Fibroblast of skin of abdomen (primary cell): Measurements from ENCODE around the gene CDKN1C.

Experiments used
- DNase-seq: peaks from one replicate; pipeline ENCODE4 v3.0.0-alpha.2; 2013

CDKN1C gene

DNA sequence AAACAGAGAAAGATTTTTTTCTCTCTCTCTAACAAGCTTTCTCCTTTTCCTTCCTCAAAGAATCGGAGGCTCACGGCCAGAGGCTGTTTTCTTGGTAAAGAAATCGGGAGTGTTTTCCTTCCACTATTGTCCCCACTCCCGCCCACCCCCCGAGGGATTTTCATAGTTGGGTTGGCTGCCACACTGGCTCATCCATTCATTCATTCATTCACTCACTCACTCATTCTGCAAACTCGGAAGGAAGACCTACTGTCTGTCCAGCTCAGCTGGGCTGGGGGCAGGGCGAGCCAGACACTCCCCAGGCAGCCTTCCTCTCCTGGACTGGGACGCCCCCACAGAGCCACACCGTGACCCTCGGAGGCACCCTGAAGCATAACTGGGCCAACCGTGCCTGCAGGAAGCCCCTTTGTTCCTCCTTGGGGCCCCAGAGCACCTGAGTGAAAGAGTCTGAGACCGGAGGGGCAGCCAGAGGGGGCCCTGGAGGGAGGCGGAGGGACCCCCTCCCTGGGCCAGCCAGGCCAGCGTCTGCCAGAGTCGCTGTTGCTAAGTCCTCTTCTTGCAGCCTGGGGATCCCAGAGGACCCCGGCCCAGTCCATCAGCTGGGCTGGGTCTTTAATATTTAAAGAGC is 17.0 kb downstream of the CDKN1C start:
- no peak for DNase-seq

DNA sequence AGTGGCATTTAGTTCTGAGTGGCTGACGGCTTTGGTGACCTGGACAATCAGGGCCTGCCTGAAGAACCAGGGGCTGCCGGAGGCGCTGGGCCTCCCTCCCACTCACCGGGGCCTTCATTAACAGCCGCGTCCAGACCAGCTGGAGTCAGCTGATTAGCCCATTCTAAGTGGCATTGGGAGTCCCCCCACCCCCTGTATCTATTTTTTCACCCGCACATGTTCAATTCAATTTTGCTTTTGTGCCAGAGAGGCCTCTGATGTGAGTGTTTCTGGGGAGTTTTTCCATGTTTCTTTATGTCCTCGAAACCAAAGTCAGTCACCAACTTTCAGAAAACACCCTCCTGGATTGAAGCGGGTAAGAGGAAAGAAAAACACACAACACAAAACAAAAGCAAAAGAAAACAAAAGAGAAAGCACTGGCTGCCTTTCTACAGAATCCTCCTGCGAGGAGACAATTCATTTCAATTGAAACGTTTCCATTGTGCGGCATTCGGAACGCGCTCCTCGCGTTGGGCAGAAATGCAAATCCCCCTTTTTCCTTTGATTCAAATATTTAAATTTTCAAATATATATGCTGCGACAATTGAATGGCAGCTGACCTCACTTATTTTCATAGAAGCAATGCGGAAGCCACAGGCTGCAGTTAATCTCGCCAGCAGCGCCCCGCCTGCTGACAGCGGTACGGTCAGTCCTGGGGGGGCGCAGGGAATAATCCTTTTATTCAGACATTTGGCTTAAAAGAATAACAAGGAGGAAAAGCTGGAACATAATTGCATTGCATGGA is 17.7 kb downstream of the CDKN1C start:
- DNase-seq, result no peak

DNA sequence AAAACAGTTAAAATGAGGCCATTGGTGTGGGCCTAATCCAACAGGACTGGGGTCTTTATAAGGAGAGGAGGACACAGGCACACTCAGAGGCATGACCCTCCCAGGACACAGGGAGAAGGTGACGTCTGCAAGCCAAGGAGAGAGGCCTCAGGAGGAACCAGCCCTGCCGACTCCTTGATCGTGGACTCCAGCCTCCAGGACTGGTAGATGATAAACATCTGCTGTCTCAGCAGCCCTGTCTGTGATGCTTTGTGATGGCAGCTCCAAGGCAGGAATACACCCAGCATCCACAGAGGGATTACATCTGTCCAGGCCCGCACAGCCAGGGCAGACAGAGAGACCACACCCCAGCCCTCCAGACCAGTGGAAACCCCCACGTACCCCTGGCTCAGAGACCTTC is 18.4 kb downstream of the CDKN1C start:
- no peak for DNase-seq

DNA sequence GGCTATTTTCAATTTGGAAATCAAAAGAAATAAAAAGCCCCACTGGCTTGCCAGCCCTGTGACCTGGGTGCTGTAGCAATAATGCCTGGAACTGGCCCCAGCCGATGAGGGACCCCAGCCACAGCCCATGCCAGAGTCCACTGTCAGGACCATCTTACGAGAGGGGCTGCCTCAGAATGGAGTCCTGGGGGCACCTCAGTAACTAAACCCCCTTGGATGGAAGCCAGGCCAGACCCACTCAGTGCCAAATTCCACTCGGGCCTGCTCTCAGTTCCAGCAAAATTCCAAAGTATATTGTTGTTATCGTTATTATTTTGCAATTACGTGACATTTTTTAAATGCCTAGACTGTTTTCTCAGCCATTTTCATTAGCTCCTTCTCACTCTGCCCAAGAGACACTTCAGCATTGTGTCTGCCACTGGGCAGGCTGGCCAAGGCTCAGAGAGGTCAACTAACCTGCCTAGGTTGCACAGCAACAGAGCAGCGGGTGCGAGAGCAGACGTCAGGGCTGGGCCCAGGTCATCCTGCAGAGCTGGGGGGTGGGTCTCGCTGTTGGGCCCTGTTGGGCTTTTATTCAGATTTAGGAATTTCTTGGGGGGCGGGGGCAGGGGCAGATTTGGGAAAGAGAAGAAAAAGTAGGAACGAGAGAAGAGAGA is 19.5 kb downstream of the CDKN1C start:
- DNase-seq, result no peak

DNA sequence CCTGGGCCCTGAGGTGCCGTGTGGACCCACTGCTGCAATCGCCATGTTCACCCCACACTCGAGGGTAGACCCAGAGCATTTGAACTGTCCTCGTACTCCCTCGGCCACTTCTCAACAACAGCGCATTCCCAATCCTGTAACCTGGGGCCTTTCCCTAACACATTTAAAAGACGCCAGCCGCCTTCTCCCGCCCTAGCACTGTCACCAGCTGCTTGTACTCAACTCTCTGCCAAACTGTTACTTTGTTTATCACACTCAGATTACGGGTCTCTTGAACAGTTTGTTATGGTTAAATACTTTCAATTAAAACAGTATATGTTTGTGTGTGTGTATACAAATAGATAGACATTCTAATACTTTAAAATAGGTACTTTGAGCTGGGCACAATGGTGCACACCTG is 20.7 kb downstream of the CDKN1C start:
- DNase-seq, result no peak

DNA sequence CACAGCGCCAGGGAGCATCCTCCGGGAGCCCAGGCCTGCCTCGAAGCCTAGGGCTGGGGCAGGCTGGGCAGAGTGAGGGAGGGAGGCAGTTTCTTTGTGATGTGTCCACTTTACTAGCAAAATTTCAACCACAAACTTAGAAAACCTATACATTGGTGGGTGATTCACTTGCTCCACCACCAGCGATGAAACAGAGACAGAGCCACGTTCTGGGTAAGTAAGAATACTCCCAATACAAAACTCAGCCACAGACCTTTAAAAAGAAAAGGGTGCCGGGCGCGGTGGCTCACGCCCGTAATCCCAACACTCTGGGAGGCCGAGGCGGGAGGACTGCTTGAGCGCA is 22.3 kb downstream of the CDKN1C start:
- DNase-seq, result peak; percentile 6

DNA sequence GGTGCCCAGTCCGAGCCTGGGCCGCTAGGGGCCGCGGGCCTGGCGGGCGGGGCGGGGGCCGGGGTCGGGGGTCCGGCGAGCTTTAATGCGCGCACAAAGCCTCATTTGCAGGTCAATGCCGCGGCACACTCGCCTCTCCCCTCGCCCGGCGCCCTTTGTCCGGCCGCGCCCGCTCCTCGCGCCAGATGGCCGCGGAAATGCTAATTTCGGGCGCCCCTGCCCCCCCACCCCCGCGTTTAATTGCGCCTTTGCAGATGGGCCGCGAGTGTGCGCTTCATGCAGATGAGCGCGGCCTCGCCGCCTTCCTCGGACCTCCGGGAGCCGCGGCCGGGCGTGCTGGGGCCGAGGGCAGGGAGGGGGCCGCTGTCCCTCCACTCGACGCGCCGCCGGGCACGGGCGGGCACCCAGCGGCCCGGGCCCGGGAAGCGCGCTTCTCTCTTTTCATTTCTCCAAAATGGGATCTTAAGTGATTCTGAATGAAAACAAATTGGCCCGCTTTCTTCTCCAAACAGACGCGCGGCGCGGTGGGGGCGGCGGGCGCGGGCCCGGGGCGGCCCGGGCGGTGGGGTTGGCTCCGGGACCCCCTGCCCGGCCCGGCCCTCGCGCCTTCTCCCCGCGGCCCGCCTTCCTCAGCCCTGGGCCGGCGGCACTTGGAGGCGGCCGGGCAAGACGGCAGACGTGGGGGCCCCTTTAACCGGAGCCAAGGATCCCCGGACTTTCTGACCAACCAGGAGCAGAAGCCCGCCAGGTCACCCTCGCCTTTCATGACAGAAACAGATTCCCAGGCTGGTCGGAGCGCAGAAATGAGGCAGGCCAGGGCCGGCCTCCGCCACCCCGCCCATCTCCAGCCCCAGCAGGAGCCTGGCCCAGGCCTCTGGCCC is 22.9 kb downstream of the CDKN1C start:
- DNase-seq, result no peak

DNA sequence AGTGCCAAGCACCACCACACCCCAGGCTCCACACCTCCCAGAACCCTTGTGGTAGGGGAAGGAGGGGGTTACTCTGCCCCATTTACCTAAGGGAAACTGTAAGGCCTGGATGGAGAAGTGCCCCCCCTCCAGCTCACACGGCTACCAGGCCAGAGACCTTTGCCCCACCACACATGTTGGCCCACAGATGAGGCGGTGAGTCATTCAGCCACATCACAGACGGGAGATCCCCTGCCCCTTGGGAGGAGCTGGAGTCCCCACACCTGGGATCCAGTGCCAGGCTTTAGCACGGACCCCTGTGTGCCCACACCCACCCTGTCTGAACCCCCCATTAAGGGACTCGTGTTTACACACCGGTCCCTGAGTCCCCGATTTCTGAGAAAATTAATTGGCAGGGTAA is 24.9 kb downstream of the CDKN1C start:
- no peak for DNase-seq

DNA sequence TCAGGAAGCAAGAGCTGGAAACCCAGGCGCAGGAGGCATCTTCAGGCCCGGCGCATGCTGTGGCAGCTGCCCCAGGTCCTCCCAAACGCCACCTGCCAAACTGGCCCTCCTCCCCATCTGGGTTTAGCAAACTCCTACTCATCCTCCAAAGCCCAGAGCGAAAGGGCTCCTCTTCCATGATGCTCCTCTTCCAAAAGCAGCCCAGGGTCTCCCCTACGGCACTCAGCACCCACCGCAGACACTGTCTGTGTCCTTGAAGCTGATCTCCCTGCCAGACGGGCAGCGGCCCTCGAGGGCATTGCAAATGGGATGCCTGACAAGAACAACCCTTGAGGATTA is 25.9 kb downstream of the CDKN1C start:
- DNase-seq, result no peak

DNA sequence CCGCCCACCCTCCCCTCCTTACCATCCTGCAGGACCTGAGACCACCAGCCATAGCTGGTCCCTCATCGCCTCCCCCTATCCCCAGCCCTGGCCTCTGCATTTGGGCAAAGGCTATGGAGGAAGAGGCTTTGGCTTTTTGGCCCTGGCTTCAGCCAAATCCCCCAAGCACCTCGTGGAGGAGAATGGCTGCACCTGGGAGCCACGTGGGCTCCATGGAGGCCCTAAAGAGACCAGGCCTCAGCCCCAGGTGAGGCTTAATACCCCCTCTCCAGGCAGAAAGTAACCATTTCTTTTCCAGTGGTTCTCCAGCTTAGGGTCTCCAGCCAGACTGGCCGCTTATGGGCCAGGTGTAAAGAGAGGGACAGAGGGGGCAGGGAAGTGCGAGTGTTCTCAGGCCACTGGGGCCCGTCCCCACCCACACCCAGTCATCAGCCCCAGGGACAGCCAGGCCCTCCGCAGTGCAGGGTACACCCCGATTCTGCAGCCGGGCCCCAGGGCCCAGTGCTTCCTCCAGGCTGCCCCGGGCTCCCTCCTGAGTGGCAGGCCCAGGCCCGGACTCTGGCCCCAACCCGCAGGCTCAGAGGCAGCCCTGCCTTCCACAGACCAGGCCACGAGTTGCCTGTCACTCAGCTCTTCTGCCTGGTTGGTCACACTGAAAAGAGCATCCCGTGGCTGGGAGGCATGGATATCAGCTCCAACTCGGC is 26.4 kb downstream of the CDKN1C start:
- DNase-seq, result no peak

DNA sequence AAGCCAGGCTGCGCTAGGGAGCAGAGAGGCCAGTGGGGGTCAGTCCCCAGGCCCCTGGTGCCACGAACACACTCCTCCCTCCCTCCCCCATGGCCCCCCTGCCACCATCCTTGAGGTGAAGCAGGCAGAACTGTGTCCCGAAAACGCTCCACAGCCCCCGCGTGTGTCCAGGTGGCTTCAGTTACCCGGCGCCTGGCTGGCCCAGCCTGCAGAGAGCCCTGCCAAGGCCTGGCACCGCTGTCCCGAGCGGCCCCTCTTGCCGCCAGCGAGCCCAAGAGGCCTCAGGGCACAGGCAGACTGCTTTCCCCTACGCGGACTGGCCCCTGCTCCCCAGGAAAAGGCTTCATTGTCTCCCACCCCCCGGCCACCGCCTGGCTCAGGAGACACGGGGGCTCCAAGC is 27.7 kb downstream of the CDKN1C start:
- DNase-seq, result no peak

DNA sequence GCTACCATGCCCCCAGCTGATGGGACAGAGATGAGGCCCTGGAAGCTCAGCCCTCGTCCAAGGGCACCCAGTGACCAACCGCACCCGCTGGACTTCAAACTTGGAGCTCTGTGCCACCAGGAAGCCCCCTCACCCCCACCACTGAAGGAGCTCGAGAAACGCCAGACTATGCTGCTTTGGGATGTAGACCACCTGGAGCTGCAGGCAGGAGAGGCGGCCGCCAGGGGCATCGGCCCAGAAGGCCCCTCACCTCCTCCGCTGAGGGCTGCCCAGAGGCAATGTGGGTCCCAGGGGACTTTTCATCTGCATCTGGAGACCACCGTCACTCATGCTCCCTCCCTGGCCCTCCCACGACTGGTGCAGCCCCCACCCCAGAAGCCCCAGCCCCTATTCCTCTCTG is 28.3 kb downstream of the CDKN1C start:
- DNase-seq, result no peak

DNA sequence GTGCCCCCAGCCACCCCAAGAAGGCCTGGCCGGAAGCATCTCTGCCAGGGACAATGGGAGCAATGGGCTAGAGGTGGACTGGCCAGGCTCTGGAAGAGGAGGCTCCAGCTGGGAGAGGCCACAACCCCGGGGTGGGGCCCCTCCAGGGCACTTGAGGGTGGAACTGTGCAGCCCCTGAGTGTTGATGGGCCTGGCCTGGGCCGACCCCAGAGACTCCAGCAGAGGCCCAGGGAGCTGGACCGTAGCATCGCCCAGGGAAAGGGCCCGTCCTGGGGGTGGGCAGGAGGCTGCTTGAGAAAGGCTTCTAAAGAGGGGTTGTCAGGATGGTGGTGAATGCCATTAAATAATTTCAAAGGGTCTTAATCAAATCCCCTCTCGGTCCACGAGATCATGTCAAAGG is 30.4 kb downstream of the CDKN1C start:
- no peak for DNase-seq

DNA sequence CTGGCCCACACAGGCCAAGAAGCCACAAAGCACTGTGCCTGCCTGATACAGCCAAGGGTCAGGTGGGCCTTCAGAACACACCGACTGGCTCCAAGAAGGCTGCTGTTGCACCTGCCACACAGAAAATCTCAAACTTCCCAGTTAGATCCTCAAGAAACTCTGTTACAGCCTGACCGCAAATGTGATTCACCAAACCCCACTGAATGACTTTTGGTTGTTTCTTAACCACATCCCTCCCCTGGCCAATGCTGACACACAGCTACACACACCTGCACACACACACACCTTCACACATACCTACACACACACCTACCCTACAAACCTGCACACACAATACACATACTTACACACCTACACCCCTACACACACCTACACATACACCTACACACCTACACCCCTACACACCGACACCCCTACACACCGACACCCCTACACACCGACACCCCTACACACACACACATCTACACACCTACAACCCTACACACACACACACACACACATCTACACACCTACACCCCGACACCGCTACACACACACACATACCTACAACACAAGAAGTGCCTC is 31.5 kb downstream of the CDKN1C start:
- DNase-seq, result no peak

DNA sequence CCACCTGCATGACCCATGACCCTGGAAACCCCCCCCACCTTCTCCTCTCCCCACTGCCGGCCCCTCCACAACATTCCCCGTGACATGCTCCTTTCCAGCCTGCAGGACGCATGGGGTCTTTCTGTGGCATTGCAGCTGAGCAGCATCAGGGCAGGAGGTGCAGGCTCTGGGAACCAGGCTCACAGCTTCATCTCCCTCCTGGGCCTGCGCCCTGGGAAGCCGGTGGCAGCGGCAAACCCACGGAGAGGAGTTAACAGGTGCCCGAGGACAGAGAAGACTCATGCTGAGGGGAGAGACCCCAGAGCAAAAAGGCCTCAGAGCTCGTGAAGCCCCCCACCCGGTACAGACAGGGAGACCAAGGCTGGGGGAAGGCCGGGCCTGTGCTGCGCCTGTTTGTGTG is 32.2 kb downstream of the CDKN1C start:
- DNase-seq, result no peak

DNA sequence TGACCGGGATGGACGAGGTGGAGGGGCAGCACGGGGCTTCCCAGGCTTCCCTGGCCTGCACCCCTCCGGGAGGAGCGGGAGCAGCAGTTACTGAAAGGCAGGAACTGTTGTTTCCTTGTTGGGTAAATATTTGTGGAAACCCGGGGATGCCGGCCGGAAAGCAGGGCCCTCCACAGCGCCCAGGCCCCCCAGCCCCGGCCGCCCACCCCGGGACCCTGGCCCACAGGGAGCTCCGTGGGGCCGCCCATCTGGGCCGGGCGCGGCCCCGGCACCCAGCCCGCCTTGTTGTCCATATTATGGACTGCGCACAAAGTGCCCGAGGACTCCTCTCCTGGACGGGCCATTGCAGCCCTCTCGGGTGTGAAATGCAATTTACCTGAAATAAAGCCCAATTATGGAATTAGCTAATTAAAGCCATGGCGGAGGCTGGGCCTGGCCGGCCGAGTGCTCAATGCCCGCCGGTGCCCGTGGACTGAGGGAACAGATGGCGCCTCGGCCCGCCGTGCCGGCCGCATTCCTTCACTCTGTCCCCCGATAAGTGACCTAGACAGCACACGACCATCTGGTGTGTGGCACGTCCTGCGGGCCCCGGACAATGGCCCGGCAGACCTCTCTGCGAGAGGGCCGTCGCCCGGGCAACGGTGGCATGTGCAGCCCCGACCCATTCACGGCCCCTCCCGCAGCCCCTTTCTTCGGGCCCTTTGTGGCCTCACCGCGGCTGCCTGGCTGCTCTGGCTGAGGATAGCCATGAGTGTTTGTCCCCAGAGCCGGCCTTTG is 35.4 kb downstream of the CDKN1C start:
- DNase-seq, result no peak

DNA sequence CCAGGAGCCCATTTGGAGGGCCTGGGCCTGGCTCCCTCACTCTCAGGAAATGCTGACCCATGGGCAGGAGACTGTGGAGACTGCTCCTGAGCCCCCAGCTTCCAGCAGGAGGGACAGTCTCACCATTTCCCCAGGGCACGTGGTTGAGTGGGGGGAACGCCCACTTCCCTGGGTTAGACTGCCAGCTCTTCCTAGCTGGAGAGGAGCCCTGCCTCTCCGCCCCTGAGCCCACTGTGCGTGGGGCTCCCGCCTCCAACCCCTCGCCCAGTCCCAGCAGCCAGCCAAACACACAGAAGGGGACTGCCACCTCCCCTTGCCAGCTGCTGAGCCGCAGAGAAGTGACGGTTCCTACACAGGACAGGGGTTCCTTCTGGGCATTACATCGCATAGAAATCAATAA is 37.1 kb downstream of the CDKN1C start:
- no peak for DNase-seq

DNA sequence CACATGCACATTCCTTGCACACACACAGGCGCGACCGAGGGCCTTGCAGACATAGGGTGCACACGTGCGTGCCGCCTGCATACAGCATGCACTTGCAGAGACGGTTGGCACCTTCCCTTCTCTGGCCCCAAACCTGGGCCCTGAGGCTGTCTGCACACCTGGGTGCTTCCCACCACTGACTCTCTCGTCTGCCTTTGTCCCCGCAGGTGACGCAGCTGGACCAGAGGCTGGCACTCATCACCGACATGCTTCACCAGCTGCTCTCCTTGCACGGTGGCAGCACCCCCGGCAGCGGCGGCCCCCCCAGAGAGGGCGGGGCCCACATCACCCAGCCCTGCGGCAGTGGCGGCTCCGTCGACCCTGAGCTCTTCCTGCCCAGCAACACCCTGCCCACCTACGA is 38.0 kb downstream of the CDKN1C start:
- DNase-seq, result no peak

DNA sequence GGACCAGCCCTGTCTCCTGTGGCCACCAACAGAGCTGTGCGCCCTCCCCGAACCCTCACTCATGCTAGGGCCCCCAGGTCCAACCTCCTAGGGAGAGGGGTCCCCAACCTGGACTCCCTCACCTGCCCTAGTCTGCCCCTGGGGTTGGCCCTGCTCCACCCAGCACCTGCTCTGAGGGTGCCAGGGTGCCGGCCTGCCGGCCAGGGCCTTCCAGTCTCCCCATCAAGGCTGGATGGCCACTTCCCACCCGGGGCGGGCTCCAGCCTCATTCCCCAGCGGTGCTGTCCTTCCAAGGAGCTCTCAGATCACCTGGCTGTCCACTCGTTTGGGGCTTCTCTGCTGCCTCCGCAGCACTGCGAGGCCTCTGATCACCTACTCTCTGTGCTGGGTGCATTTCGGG is 39.1 kb downstream of the CDKN1C start:
- DNase-seq, result no peak

DNA sequence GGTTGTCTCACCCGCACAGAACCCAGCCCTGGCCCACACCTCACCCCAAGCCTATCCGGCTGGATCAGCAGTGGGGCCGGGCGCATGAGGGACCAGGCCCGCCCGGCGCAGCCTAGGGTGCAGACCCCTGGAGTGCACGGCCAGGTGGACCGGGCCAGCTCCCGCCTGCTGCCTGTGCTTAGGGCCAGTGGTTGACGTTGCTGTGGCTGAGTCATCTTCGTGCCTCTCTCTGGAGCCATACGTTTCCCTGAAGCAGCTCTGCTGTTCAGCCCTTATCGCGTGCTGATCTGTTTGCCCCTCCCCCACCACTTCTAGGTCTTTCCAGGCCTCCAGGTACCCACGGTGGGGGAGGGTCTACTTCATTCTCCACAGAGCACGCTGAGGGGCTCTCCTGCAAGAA is 39.5 kb downstream of the CDKN1C start:
- peak; percentile 34 for DNase-seq

DNA sequence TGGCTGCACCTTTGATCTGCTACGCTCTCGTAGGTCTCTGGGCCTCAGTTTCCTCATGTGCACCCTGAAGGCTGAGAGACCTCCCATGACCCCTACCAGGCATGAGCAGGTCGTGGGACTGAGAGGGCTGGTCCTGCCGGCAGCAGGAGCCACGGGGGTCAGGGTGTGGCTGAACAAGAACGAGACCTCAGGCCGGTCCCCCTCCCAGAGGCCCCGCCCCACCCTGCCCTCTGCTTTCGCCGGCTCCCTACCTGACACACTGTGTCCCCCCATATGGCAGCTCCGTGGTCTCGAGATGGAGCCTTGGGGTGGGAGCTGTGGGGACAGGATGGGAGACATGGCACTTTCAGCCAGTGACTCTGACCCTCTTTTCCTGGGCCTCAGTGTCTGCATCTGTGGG is 40.6 kb downstream of the CDKN1C start:
- DNase-seq, result no peak
